DMS53 treated with DMSO at 0.1 percent for 48 hours (cell line): ENCODE measurements around the gene MYO10.

ENCODE experiments used
- DNase-seq: peaks from one replicate; lab custom pipeline; 2025; ENCODE audit not compliant: unreplicated experiment; lab: John Stamatoyannopoulos, UW

The MYO10 gene

GRCh38 chr5:16826379-16827125 lies 109.5 kb downstream of the MYO10 start:
- no peak for DNase-seq

GRCh38 chr5:16819522-16820167 lies 116.4 kb downstream of the MYO10 start:
- no peak for DNase-seq

GRCh38 chr5:16815432-16815831 lies 120.7 kb downstream of the MYO10 start:
- DNase-seq: no peak

- peak; percentile 47 for DNase-seq
Observed at GRCh38 chr5:16812911-16813310, 123.2 kb downstream of the MYO10 start.

GRCh38 chr5:16812448-16812847 lies 123.6 kb downstream of the MYO10 start:
- DNase-seq: no peak

GRCh38 chr5:16810208-16810854 lies 125.8 kb downstream of the MYO10 start:
- DNase-seq: no peak

- no peak for DNase-seq
Observed at GRCh38 chr5:16809395-16810207, 126.5 kb downstream of the MYO10 start.

- no peak for DNase-seq
Observed at GRCh38 chr5:16809010-16809394, 127.1 kb downstream of the MYO10 start.

GRCh38 chr5:16808021-16808420 lies 128.1 kb downstream of the MYO10 start:
- no peak for DNase-seq

- no peak for DNase-seq
Observed at GRCh38 chr5:16807547-16807864, 128.6 kb downstream of the MYO10 start.

GRCh38 chr5:16806711-16807546 lies 129.2 kb downstream of the MYO10 start:
- no peak for DNase-seq

- no peak for DNase-seq
Observed at GRCh38 chr5:16805486-16805885, 130.6 kb downstream of the MYO10 start.

GRCh38 chr5:16803831-16804230 lies 132.3 kb downstream of the MYO10 start:
- DNase-seq: no peak

GRCh38 chr5:16800477-16800876 lies 135.6 kb downstream of the MYO10 start:
- DNase-seq: no peak

GRCh38 chr5:16799796-16800195 lies 136.3 kb downstream of the MYO10 start:
- no peak for DNase-seq

GRCh38 chr5:16797951-16798350 lies 138.1 kb downstream of the MYO10 start:
- DNase-seq: no peak

- no peak for DNase-seq
Observed at GRCh38 chr5:16794269-16794913, 141.7 kb downstream of the MYO10 start.

- no peak for DNase-seq
Observed at GRCh38 chr5:16792598-16793275, 143.4 kb downstream of the MYO10 start.

- no peak for DNase-seq
Observed at GRCh38 chr5:16791904-16792597, 144.0 kb downstream of the MYO10 start.
